ENCODE results near the gene TOR1B. TPM values are rescaled to one million over a fixed set of nuclear protein-coding genes. Genes with fewer than 3 reads are reported as not detected.

Gene TOR1B, protein sequence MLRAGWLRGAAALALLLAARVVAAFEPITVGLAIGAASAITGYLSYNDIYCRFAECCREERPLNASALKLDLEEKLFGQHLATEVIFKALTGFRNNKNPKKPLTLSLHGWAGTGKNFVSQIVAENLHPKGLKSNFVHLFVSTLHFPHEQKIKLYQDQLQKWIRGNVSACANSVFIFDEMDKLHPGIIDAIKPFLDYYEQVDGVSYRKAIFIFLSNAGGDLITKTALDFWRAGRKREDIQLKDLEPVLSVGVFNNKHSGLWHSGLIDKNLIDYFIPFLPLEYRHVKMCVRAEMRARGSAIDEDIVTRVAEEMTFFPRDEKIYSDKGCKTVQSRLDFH
- 25.1 and 31.3 TPM in 2 replicates for total RNA-seq

DNA sequence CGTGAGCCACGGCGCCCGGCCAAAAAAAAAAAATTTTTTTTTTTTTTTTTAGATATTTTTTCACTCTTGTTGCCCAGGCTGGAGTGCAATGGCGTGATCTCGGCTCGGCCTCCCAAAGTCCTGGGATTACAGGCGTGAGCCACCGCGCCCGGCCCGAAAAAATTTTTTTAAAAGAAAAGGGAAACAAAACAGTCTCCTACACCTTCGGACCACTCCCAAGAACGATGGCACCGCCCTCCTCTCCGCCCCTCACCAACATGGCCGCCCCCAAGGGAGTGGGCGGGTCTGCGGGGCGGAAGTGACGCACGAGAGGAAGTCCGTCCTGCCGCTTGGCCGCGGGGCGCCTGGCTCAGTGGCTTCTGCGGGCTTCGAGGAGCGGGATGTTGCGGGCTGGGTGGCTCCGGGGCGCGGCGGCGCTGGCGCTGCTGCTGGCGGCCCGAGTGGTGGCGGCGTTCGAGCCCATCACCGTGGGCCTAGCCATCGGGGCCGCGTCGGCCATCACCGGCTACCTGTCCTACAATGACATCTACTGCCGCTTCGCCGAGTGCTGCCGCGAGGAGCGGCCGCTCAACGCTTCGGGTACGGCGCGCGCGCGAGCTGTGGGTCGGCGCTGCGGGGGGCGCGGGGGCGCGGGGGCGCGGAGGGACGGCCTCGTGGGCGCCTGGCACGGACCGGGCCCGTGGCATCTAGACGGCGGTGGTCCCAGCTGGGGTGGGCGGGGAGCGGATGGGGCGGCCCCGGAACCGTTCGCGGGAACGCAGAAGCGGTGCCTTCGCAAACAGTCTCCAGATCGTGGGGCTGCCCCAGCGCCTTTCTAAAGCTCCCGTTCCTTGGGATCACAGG lies at the start of gene TOR1B:
TOR1B (plus strand) TSS at position 352 of the 843 bp plus-strand sequence; CDS start at position 381, 29 bp downstream.

DNA sequence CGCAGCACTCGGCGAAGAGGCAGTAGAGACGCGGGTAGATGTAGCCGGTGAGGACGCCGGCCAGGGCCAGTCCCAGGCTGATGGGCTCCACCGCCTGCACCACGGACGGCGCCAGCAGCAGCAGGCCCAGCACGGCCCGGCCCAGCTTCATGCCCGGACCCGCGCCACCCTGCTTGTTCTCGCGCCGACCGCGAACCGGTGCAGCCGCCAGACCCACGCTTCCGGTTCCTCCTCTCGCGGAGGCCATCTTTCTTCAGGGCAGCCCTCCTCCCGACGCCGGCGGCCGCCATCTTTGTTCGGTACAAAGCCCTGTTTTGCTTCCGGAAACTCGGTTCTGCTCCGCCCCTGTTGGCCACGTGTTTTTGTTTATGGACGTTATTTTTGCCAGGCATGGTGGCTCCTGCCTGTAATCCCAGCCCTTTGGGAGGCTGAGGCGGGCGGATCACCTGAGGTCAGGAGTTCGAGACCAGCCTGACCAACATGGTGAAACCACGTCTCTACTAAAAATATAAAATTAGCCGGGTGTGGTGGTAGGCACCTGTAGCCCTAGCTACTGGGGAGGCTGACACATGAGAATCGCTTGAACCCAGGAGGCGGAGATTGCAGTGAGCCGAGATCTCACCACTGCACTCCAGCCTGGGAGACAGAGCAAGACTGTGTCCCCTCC lies 21.1 kb downstream of the TOR1B start, which contains the start of gene TOR1A:
TOR1A (minus strand) TSS at position 202 of the 667 bp plus-strand sequence; CDS start at position 151, 51 bp downstream.

DNA sequence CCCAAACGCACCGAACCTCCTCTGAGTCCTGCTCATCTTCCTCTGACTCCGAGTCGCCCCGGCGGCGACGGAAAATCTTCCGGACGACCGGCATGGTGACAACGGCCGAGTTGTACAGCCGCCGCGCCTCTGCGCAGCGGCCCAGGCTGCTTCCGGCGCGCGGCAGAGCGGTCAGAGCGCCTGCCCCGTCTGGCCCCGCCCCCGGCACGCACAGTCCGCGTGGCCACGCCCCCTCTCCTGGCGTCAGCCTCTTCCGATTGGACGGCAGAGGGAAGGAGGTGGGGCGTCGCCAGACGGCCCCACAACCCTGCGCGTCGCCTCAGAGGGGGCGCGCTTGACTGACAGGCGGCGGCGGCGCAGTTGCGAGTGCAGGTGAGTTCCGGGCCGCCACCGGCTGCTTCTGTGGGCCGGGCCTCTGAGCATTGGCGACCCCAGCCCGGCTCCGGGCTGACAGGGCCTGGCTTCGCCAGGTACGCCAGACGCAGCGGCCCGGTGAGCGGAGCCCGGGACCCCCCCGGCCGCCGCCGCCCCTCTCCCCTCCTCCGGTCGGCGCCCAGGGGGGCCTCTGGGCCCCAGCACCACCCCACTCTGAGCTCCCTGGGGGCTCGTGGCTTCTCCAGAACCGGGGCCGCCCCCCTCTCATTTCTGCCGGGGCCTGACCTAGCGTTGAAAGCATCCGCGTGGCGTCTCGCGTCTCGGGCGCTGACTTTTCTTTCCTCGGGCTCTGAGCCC lies 32.3 kb downstream of the TOR1B start, which contains the start of the genes C9orf78 and USP20:
C9orf78 (minus strand) TSS at position 148 of the 732 bp plus-strand sequence; CDS start at position 94, 54 bp downstream.
USP20 (plus strand) TSS at position 331 of the 732 bp plus-strand sequence. CDS start 17,098 bp downstream, outside the sequence.

Other genes with a start within 250 kb of the TOR1B start
- gene C9orf50, start 182.1 kb upstream of the TOR1B start, total RNA-seq, result 0.50 TPM in 1 of 2 replicates, not detected in the other
- 83.8 and 90.4 TPM in 2 replicates for gene NTMT1, start 177.0 kb upstream of the TOR1B start, total RNA-seq
- 23.5 and 23.6 TPM in 2 replicates for gene ASB6, start 161.0 kb upstream of the TOR1B start, total RNA-seq
- gene PRRX2, start 137.5 kb upstream of the TOR1B start, total RNA-seq, result 14.3 and 14.9 TPM in 2 replicates
- 4.0 TPM in 2 replicates for gene PTGES, start 50.1 kb upstream of the TOR1B start, total RNA-seq
- 62.4 and 66.2 TPM in 2 replicates for gene TOR1A, start 21.0 kb downstream of the TOR1B start, total RNA-seq
- gene C9orf78, start 32.1 kb downstream of the TOR1B start, total RNA-seq, result 38.5 and 44.6 TPM in 2 replicates
- 10.6 and 10.9 TPM in 2 replicates for gene USP20, start 32.3 kb downstream of the TOR1B start, total RNA-seq
- gene FNBP1, start 240.0 kb downstream of the TOR1B start, total RNA-seq, result 5.9 and 9.4 TPM in 2 replicates

Data from bronchus fibroblast of lung (primary cell).